ENCODE data around the gene DDX49.
"Not testable (repeated sequence)": the region's sequence is repeated elsewhere in the genome, so short reads cannot be mapped to it uniquely, and the experiment has no call there.

Gene DDX49

GRCh38 chr19:18895824-18896341, 23.6 kb upstream of the DDX49 start, which contains the start of gene CERS1:
Gene CERS1 (minus strand): TSS chr19:18896158. CDS start chr19:18896072, 86 bp downstream.
- DNase-seq (ENCODE audit: low spot score) = peak; percentile 59

- DNase-seq (ENCODE audit: low spot score) = peak; percentile 58
Measured at GRCh38 chr19:18896421-18896841, 23.1 kb upstream of the DDX49 start.

- DNase-seq (ENCODE audit: low spot score) = no peak
Measured at GRCh38 chr19:18897094-18898029, 22.2 kb upstream of the DDX49 start.

- no peak for DNase-seq (ENCODE audit: low spot score)
Measured at GRCh38 chr19:18898081-18898606, 21.4 kb upstream of the DDX49 start.

GRCh38 chr19:18898607-18899408, 20.7 kb upstream of the DDX49 start:
- no peak for DNase-seq (ENCODE audit: low spot score)

GRCh38 chr19:18899624-18900560, 19.6 kb upstream of the DDX49 start:
- DNase-seq (ENCODE audit: low spot score) = no peak

- DNase-seq (ENCODE audit: low spot score) = no peak
Measured at GRCh38 chr19:18900700-18901481, 18.6 kb upstream of the DDX49 start.

GRCh38 chr19:18901491-18901890, 18.0 kb upstream of the DDX49 start:
- DNase-seq (ENCODE audit: low spot score) = no peak

GRCh38 chr19:18902519-18902918, 17.0 kb upstream of the DDX49 start:
- DNase-seq (ENCODE audit: low spot score) = not testable (repeated sequence)

- DNase-seq (ENCODE audit: low spot score) = no peak
Measured at GRCh38 chr19:18903156-18904037, 16.1 kb upstream of the DDX49 start.

GRCh38 chr19:18904334-18905057, 15.0 kb upstream of the DDX49 start:
- no peak for DNase-seq (ENCODE audit: low spot score)

- DNase-seq (ENCODE audit: low spot score) = no peak
Measured at GRCh38 chr19:18905058-18905456, 14.5 kb upstream of the DDX49 start.

- no peak for DNase-seq (ENCODE audit: low spot score)
Measured at GRCh38 chr19:18905513-18906236, 13.8 kb upstream of the DDX49 start.

- no peak for DNase-seq (ENCODE audit: low spot score)
Measured at GRCh38 chr19:18906605-18907519, 12.7 kb upstream of the DDX49 start.

GRCh38 chr19:18908917-18909619, 10.4 kb upstream of the DDX49 start:
- no peak for DNase-seq (ENCODE audit: low spot score)

GRCh38 chr19:18910010-18910409, 9.5 kb upstream of the DDX49 start:
- DNase-seq (ENCODE audit: low spot score) = no peak

Measured in AG20443 (cell line).